Naive B cell (primary cell): ENCODE measurements around the gene MTA2. TPM values are rescaled to one million over a fixed set of nuclear protein-coding genes. Genes with fewer than 3 reads are reported as not detected.
A peak's percentile ranks its signal among the peaks of the same experiment; 100 is the strongest.
"Not testable (repeated sequence)": the region's sequence is repeated elsewhere in the genome, so short reads cannot be mapped to it uniquely, and the experiment has no call there.

Source experiments
- ATAC-seq, 2 donors: fragments of 150-1000 bp; cut with Tn5 transposase; 2 replicates each; pipeline ENCODE4 v1.10.0; 2021; ENCODE audit warnings: low read depth in 2 of 2, mild to moderate bottlenecking in 2 of 2, moderate library complexity in 2 of 2
- DNase-seq: peaks from one replicate; pipeline ENCODE4 v3.0.0; 2022
- H3K27ac Mint-ChIP-seq, 6 donors: one replicate each; pipeline ENCODE4 v1.8.0; 2020 to 2022; ENCODE audit warnings: mild to moderate bottlenecking in 6 of 6, mixed read lengths in 6 of 6, moderate library complexity in 5 of 6, inconsistent platforms in 2 of 6
- H3K27me3 Mint-ChIP-seq, 3 donors: one replicate each; pipeline ENCODE4 v1.8.0; 2021 to 2022; ENCODE audit warnings: mixed read lengths in 3 of 3, mild to moderate bottlenecking in 1 of 3
- H3K36me3 Mint-ChIP-seq, 2 donors: one replicate each; pipeline ENCODE4 v1.8.0; 2020 to 2022; ENCODE audit warnings: mixed read lengths in 2 of 2, inconsistent platforms in 1 of 2, mild to moderate bottlenecking in 1 of 2
- H3K4me1 Mint-ChIP-seq, 3 donors: one replicate each; pipeline ENCODE4 v1.8.0; 2020 to 2022; ENCODE audit warnings: mixed read lengths in 3 of 3, inconsistent platforms in 1 of 3, mild to moderate bottlenecking in 1 of 3, moderate library complexity in 1 of 3
- H3K4me3 Mint-ChIP-seq, 8 donors: one replicate each; pipeline ENCODE4 v1.8.0; 2020 to 2022; ENCODE audit warnings: mild to moderate bottlenecking in 8 of 8, mixed read lengths in 8 of 8, moderate library complexity in 8 of 8, inconsistent platforms in 2 of 8
- H3K9me3 Mint-ChIP-seq, 7 donors: one replicate each; pipeline ENCODE4 v1.8.0; 2020 to 2022; ENCODE audit warnings: mixed read lengths in 7 of 7, mild to moderate bottlenecking in 5 of 7, inconsistent platforms in 2 of 7, moderate library complexity in 1 of 7
- polyA plus RNA-seq, 6 donors: library from polyadenylated mRNA; unstranded; fragments of 300-500 nt; fragmentation: Illumina TruSeq; gene quantifications; one replicate each; pipeline ENCODE4 v1.2.3, GENCODE V29; 2021; ENCODE audit warnings: low read depth in 6 of 6

The MTA2 gene
- polyA plus RNA-seq, 6 donors from 2014 or later = 3.4 to 27.5 (median 17.8) TPM

DNA sequence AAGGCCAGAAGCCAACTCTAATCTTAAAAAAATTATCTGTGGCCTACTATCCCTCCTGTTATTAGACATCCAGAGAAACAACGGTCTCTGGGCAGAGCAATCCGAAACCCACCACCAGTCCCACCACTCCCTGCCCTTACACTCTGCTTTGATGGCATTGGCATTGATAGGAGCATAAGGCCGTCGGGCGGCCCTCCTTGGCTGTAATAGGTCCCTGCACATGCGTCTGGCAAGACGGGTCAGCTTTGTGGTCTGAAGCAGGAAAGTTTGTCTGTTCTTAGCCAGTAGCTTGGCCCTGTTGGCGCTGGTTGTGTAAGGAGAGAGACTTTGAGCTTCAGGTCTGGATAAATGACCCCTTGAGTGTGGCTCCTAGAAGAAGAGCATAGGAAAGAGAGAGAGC lies 6.5 kb downstream of the MTA2 start:
- H3K27ac Mint-ChIP-seq = peak overlapping the region in 2 of 6 donors; percentile 75 to 84
- peaks cover 40 to 62% (median 59%) of the 10 kb centered on the region in 3 donors for H3K4me1 Mint-ChIP-seq
- peaks cover 0 to 5% (median 0%) of the 10 kb centered on the region in 7 donors for H3K9me3 Mint-ChIP-seq
- H3K27me3 Mint-ChIP-seq = no peaks in the 10 kb centered on the region
- peak overlapping the region in 1 of 8 donors; percentile 4 for H3K4me3 Mint-ChIP-seq
- ATAC-seq (no peak), DNase-seq (no peak)
- peaks cover 21 to 58% of the 10 kb centered on the region in 2 donors for H3K36me3 Mint-ChIP-seq

DNA sequence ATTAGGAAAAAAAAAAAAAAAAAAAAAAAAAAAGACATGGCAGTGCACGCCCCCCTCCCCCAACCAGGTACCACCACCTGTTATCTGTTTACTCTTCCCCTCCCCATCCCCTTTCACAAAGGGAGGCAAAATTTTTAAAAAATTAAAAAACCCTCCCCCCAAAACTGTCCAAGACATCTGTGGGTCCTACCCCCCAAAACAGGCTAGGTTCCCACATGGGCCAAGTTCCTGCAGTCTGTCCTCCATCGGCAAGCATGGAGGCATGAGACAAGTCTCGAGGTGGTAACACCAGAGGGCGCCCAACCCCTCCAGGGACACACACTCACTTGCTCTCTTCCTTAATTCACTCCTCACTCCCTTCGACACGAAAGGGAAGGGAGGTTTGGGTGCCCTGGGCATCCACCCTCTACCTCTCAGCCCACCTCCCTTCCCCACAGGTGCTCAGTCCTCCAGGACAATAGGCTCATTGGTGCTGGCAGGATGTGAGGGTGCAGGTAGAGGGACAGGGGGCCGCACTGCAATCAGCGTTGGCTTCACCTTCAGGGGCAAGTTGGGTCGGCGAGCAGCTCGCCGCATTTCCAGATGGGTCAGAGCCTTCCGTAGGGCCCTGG lies 8.1 kb downstream of the MTA2 start:
- H3K27me3 Mint-ChIP-seq = no peaks in the 10 kb centered on the region
- peaks cover 24 to 55% (median 43%) of the 10 kb centered on the region in 3 donors for H3K4me1 Mint-ChIP-seq
- no peaks in the 10 kb centered on the region for H3K9me3 Mint-ChIP-seq
- H3K4me3 Mint-ChIP-seq = peak overlapping the region; percentile 67 to 90 (median 82)
- H3K36me3 Mint-ChIP-seq = peaks cover 13 to 42% of the 10 kb centered on the region in 2 donors
- peak overlapping the region in 5 of 6 donors; percentile 57 to 95 (median 91) for H3K27ac Mint-ChIP-seq
- DNase-seq (peak; percentile 58), ATAC-seq (no peak)

DNA sequence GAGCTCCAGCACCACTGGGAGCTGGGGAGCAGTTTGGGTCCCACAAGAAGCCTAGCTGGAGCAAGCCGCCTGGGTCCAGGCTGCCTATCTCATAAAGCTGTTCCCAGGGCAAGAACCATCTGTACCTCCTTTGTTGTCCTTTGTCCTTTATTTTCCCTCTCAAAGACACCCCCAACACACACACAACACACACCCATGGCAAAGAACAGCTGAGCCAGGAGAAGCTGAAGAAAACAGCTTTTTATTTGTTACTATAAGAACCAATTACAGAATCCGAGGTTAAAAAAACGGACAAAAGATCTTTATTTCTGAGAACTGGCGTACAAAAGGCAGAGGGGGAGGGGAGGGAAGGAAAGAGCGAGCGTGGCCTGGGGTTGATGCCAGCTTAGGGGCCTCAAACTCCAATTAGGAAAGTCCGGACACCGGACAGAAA lies 8.7 kb downstream of the MTA2 start:
- peak overlapping the region in 4 of 8 donors; percentile 25 to 84 (median 61) for H3K4me3 Mint-ChIP-seq

DNA sequence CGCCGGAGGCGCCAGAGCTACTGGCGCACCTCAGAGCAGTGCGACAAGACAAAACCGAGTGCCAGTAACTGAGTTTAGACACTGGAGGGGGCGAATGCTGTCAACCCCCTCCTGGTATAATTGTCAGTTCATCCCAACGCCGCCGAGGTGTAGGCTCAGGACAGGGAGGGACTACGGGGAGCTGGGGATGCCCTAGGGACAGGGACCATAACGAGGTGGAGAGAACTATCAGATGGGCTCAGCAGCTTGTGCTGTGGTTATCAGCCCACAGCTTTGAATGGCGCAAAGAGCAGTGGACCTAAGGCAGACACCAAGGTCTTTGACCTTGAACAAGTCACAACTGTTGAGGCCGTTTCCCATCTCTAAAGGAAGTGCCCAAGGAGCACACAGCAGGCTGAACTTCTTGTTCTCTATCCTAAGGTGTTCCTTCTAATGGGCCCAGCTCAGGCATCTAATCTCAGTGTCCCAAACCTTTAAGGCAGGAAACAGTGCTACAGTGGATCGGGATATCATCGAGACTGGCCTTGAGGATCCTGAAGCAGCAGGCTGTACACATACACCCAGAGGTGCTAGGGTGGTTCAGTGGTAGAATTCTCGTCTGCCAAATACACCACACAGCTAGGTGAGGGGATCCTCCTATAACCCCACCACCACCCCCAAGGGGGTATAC lies 9.4 kb downstream of the MTA2 start:
- ATAC-seq (no peak), DNase-seq (no peak)
- peak overlapping the region; percentile 67 to 99 (median 98) for H3K27ac Mint-ChIP-seq
- H3K4me1 Mint-ChIP-seq = peaks cover 15 to 46% (median 30%) of the 10 kb centered on the region in 3 donors
- H3K36me3 Mint-ChIP-seq = peaks cover 12 to 29% of the 10 kb centered on the region in 2 donors
- no peaks in the 10 kb centered on the region for H3K27me3 Mint-ChIP-seq
- peak overlapping the region; percentile 88 to 99 (median 94) for H3K4me3 Mint-ChIP-seq
- H3K9me3 Mint-ChIP-seq = no peaks in the 10 kb centered on the region

More for the DNA sequence above, 8.7 kb downstream of the MTA2 start:
- ATAC-seq (no peak), DNase-seq (no peak)
- Mint-ChIP-seq H3K27ac (peak overlapping the region in 2 of 6 donors; percentile 95 to 98), H3K4me1 (peaks cover 19 to 50% (median 37%) of the 10 kb centered on the region in 3 donors), H3K27me3 (no peaks in the 10 kb centered on the region), H3K9me3 (no peaks in the 10 kb centered on the region), H3K36me3 (peaks cover 13 to 37% of the 10 kb centered on the region in 2 donors)

DNA sequence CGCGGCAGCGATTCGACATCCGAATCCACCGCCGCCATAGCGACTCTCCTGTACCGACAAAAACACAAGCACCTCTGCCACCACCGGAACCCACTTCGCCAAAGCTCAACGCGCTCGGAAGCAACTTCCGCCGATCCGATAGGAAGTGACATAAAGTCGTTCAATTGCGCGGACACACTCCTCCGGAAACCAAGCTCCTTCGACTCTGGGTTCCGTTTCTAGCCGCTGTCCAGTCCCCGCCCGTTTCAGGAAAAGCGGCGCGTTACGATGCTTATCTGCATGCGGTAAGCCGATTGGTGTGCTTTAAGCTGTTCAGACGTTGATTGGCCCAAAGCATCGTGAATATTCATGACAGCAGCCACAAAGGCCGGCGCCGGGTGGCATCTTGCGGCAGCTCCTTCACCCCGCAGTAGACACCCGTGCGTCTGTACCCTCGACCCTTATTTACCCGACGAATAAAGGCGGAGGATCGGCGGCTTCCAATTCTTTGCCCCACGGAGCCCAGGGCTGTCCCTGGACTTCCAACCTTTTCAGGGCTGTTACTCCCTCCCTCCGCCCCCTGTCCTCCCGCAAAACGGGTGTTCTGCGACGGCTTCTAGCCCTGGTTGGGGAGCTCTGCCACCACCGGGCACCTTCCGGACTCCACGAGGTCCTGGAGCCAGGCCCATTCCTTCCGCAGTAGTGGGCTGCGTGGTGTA lies 10.1 kb downstream of the MTA2 start, which contains the start of gene TUT1:
TSS of gene TUT1 (minus strand) at position 76 of the 698 bp plus-strand sequence. CDS start at position 38, 38 bp downstream.
- Mint-ChIP-seq H3K4me3 (peak within 1 kb of the TSS; percentile 88 to 99 (median 94)), H3K27me3 (no peaks in the 10 kb centered on the region), H3K9me3 (no peaks in the 10 kb centered on the region), H3K36me3 (peaks cover 8 to 24% of the 10 kb centered on the region in 2 donors), H3K27ac (peak within 1 kb of the TSS; percentile 67 to 99 (median 98)), H3K4me1 (peaks cover 15 to 46% (median 26%) of the 10 kb centered on the region in 3 donors)
- peak; percentile 85 to 89 for ATAC-seq
- peak; percentile 96 for DNase-seq

DNA sequence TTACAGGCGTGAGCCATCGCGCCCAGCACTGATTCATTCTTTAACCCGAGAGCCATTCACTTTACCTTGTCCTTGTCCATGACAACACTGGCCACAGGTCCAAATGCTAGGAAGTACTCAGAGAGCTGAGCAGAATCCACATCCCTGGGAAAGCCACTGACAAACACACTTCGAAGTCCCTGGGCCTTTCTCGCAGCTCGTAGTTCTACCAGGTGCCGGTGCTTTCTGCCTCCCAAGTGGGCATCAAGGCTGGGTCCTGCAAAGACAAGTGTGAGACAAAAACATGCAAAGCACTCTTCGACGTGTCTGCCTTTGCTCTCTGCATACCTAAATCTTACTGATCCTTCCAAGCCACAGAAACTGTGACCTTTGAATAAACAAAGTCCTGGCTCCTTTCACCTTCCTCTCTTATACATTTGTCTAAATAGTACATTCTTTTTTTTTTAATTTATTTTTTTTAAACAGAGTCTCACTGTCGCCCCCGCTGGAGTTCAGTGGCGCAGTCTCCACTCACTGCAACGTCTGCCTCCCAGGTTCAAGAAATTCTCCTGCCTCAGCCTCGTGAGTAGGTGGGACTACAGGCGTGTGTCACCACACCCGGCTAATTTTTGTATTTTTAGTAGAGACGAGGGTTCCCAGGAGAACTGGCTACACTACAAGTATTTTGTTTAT lies 12.6 kb downstream of the MTA2 start:
- peaks cover under 1 to 7% of the 10 kb centered on the region in 2 donors for H3K36me3 Mint-ChIP-seq
- H3K4me1 Mint-ChIP-seq = peaks cover 15 to 49% (median 26%) of the 10 kb centered on the region in 3 donors
- H3K4me3 Mint-ChIP-seq = peak overlapping the region in 3 of 8 donors; percentile 88 to 99 (median 88)
- no peak for ATAC-seq
- peak overlapping the region in 2 of 6 donors; percentile 29 to 95 for H3K27ac Mint-ChIP-seq
- H3K27me3 Mint-ChIP-seq = no peaks in the 10 kb centered on the region
- DNase-seq = no peak
- no peaks in the 10 kb centered on the region for H3K9me3 Mint-ChIP-seq

DNA sequence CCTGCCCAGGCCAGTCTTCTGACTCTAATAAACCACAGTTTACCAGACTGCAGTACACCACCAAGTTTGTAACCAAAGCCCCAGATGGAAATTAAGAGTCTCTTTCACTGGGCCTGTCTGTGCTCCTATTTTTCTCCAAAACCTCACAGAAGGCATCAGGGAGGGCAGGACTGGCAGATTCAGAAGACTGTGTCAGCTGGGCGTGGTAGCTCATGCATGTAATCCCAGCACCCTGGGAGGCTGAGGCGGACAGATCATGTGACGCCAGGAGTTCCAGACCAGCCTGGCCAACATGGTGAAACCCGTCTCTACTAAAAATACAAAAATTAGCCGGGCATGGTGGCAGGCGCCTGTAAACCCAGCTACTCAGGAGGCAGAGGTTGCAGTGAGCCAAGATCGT lies 16.3 kb downstream of the MTA2 start:
- H3K36me3 Mint-ChIP-seq, DNase-seq, ATAC-seq, H3K27ac Mint-ChIP-seq, H3K27me3 Mint-ChIP-seq, H3K9me3 Mint-ChIP-seq: not testable (repeated sequence)
- Mint-ChIP-seq H3K4me3 (peak overlapping the region in 2 of 8 donors; percentile 24 to 42), H3K4me1 (peaks cover 0 to 18% (median 0%) of the 10 kb centered on the region in 3 donors)

DNA sequence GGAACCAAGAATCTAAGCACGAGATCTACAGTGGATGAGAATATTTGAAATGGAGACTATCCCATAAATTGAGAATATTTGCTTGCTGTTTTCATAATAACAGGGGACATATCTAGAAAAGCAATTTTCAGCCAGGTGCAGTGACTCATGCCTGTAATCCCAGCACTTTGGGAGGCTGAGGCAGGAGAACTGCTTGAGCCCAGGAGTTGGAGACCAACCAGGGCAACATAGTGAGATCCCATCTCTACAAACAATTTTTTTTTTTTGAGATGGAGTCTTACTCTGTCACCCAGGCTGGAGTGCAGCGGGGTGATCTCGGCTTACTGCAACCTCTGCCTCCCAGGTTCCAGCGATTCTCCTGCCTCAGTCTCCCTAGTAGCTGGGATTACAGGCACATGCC lies 19.9 kb downstream of the MTA2 start:
- H3K4me3 Mint-ChIP-seq, ATAC-seq, DNase-seq, H3K9me3 Mint-ChIP-seq, H3K4me1 Mint-ChIP-seq, H3K27me3 Mint-ChIP-seq: not testable (repeated sequence)
- Mint-ChIP-seq H3K36me3 (peaks cover 0 to 15% of the 10 kb centered on the region in 2 donors), H3K27ac (peak overlapping the region in 1 of 6 donors; percentile 54)

DNA sequence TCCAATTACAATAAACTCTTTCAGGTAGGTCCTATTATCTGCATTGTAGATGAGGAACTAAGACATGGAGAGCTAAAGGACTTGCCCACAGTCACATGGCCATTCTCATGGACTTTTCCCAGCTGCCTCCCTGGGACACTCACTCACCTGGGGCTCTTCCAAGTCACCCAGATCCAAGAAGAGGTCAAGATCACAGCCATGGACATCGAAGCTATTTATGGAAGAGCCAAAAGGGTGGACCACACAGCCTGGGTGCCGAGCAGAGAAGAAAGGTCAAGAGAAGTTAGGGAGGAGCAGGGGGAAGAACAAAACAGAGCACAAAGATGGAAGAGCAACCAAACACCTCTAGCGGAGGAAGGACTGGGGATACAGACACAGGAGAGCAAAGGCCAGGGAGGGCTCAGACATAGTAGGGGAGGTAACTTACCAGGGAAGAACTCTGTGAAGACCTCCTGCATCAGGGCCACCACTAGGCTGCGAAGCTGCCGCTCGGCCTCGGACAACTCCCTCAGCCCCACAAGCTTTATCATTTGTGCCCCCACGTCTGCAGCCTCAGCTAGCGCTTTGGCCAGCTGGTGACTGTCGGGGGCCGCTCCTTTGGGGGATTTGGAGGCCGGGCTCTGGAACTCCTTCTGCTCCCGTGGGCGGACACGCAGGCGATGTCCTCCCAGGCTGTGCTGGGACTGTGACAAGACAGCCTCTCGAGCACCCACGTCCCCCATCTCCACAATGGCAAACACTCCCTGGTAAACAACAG lies 20.5 kb downstream of the MTA2 start:
- no peak for ATAC-seq
- no peaks in the 10 kb centered on the region for H3K9me3 Mint-ChIP-seq
- H3K4me1 Mint-ChIP-seq = peaks cover 0 to 6% (median 6%) of the 10 kb centered on the region in 3 donors
- no peaks in the 10 kb centered on the region for H3K27me3 Mint-ChIP-seq
- no peak overlapping the region for H3K4me3 Mint-ChIP-seq
- H3K36me3 Mint-ChIP-seq = peaks cover 0 to 15% of the 10 kb centered on the region in 2 donors
- no peak overlapping the region for H3K27ac Mint-ChIP-seq
- DNase-seq = no peak

DNA sequence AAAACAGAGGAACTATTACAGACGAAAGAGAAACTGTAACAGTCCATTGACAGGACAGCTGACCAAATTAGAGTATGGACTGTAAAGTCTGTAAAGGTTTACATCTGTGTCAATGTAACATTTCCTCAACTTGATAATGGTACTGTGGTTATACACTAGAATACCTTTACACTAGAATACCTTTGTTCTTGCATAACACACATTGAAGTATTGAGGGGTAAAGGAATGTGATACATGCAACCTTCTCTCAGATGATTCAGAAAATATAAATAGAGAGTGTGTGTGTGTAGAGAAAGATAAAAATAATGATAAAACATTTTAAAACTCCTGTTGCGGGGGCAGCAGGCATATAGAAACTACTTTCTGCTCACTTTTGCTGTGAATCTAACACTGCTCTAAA lies 22.4 kb downstream of the MTA2 start:
- Mint-ChIP-seq H3K9me3 (no peaks in the 10 kb centered on the region), H3K27me3 (no peaks in the 10 kb centered on the region), H3K27ac (no peak overlapping the region), H3K4me3 (no peak overlapping the region), H3K4me1 (peaks cover 10 to 21% (median 14%) of the 10 kb centered on the region in 3 donors), H3K36me3 (peaks cover 0 to 15% of the 10 kb centered on the region in 2 donors)
- no peak for ATAC-seq
- DNase-seq = no peak

DNA sequence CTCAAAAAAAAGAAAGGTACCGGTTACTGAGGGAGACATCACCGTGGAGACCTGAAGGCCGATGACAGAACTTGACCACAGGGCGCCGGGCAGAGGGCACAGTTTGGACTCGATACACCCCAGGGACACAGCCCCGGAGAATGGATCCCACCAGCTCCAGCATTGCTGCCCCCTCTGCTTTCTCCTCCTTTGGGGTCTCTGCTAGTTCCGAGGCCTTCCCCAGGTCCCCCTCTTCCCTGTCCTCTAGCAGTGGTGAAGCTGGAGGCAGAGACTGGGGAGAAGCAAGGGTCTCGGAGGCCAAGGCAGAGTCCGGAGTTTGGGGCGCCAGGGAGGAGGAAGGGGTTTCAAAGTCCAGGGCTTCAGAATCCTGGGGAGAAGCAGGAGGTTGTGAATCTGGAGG lies 23.1 kb downstream of the MTA2 start:
- DNase-seq (no peak), ATAC-seq (no peak)
- peaks cover 11 to 23% (median 20%) of the 10 kb centered on the region in 3 donors for H3K4me1 Mint-ChIP-seq
- peaks cover 0 to 15% of the 10 kb centered on the region in 2 donors for H3K36me3 Mint-ChIP-seq
- H3K9me3 Mint-ChIP-seq = no peaks in the 10 kb centered on the region
- peak overlapping the region in 1 of 8 donors; percentile 59 for H3K4me3 Mint-ChIP-seq
- H3K27me3 Mint-ChIP-seq = no peaks in the 10 kb centered on the region
- H3K27ac Mint-ChIP-seq = no peak overlapping the region

DNA sequence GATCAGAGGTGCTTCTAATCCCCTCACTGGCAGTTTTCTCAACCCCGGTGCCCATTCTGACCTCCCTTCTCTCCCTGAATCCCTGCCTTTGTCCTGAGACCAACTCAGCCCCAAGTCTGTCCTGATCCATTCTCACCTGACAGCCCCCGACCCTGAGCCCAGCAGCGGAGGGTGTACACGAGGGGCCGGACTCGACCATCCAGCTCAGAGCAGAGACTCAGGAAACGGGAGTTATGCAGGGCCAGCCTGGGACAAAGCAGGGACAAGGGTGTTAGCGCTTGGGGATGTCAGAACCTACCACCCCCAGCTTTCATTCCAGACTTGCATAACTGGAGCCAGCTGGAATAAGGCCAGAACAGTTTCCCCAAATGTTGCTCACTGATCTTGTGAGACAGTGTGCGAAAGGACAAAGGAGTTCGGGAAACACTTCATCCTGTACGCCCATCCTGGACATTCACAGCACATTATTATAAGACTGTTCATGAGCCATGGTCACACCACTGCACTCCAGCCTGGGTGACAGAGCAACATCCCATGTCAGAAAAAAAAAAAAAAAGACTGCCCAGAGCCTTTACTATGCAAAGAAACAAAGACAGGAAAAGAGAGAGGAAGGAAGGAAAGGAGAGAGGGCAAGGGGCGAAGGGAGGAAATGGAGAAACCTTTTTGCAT lies 24.5 kb downstream of the MTA2 start:
- Mint-ChIP-seq H3K27ac (no peak overlapping the region), H3K36me3 (peaks cover 5 to 15% of the 10 kb centered on the region in 2 donors), H3K4me3 (peak overlapping the region in 1 of 8 donors; percentile 56), H3K4me1 (peaks cover 22 to 36% (median 30%) of the 10 kb centered on the region in 3 donors), H3K27me3 (no peaks in the 10 kb centered on the region), H3K9me3 (no peaks in the 10 kb centered on the region)
- DNase-seq (no peak), ATAC-seq (no peak)
